Osteocyte (in vitro differentiated cells): Measurements from ENCODE around the gene CX3CL1. TPM values are rescaled to one million over a fixed set of nuclear protein-coding genes. Genes with fewer than 3 reads are reported as not detected.

Experiments
- DNase-seq: peaks from one replicate; pipeline ENCODE4 v3.0.0; 2021; ENCODE audit warnings: mixed read lengths; ENCODE audit not compliant: unreplicated experiment; ENCODE audit errors: extremely low spot score
- H3K27ac Mint-ChIP-seq: one replicate; pipeline ENCODE4 v1.8.0; 2021; ENCODE audit warnings: mild to moderate bottlenecking, mixed read lengths; ENCODE audit not compliant: unreplicated experiment
- H3K27me3 Mint-ChIP-seq: one replicate; pipeline ENCODE4 v1.8.0; 2021; ENCODE audit warnings: mixed read lengths; ENCODE audit not compliant: unreplicated experiment
- H3K36me3 Mint-ChIP-seq: one replicate; pipeline ENCODE4 v1.8.0; 2021; ENCODE audit warnings: mixed read lengths; ENCODE audit not compliant: unreplicated experiment
- H3K4me1 Mint-ChIP-seq: one replicate; pipeline ENCODE4 v1.8.0; 2021; ENCODE audit warnings: mixed read lengths; ENCODE audit not compliant: unreplicated experiment
- H3K4me3 Mint-ChIP-seq: one replicate; pipeline ENCODE4 v1.8.0; 2021; ENCODE audit warnings: mild to moderate bottlenecking, moderate library complexity, mixed read lengths; ENCODE audit not compliant: unreplicated experiment
- H3K9me3 Mint-ChIP-seq: one replicate; pipeline ENCODE4 v1.8.0; 2021; ENCODE audit warnings: mixed read lengths; ENCODE audit not compliant: unreplicated experiment
- total RNA-seq: library from RNA; stranded (reverse); gene quantifications from 2 replicates; pipeline ENCODE4 v1.2.1, GENCODE V29; 2021
- TF ChIP-seq, protein P1 (sequence below): fragments of 200-600 bp; sonication (generic); IDR thresholded peaks from 2 replicates; pipeline ENCODE4 v1.5.0; 2021; ENCODE audit warnings: antibody characterized with exemption, mild to moderate bottlenecking, moderate library complexity

Gene CX3CL1
- total RNA-seq, 1 donor from 2014 or later, result 2.3 TPM

DNA sequence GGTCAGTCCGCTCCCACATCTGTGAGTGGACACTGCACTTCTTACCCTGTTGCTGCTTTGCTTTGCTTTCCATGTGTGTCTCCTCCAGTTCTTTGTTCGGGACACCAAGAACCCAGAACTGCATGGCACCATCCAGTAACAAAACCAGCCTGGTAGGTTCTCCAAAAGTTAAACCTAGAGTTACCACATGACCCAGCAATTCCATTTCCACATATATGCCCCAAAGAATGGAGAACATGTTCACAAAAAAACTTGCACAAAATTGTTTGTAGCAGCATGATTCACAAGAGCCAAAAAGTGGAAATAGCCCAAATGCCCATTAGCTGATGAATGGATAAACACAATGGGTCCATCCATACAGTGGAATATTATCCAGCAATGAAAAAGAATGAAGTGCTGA lies 24.0 kb upstream of the CX3CL1 start:
- Mint-ChIP-seq H3K9me3 (peaks cover 11% of the 10 kb centered on the region), H3K27ac (no peak overlapping the region), H3K4me1 (no peaks in the 10 kb centered on the region), H3K27me3 (peaks cover 76% of the 10 kb centered on the region), H3K36me3 (peaks cover 6% of the 10 kb centered on the region), H3K4me3 (no peak overlapping the region)
- TF ChIP-seq, protein P1, sequence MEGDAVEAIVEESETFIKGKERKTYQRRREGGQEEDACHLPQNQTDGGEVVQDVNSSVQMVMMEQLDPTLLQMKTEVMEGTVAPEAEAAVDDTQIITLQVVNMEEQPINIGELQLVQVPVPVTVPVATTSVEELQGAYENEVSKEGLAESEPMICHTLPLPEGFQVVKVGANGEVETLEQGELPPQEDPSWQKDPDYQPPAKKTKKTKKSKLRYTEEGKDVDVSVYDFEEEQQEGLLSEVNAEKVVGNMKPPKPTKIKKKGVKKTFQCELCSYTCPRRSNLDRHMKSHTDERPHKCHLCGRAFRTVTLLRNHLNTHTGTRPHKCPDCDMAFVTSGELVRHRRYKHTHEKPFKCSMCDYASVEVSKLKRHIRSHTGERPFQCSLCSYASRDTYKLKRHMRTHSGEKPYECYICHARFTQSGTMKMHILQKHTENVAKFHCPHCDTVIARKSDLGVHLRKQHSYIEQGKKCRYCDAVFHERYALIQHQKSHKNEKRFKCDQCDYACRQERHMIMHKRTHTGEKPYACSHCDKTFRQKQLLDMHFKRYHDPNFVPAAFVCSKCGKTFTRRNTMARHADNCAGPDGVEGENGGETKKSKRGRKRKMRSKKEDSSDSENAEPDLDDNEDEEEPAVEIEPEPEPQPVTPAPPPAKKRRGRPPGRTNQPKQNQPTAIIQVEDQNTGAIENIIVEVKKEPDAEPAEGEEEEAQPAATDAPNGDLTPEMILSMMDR, result no peak
- DNase-seq, result no peak

DNA sequence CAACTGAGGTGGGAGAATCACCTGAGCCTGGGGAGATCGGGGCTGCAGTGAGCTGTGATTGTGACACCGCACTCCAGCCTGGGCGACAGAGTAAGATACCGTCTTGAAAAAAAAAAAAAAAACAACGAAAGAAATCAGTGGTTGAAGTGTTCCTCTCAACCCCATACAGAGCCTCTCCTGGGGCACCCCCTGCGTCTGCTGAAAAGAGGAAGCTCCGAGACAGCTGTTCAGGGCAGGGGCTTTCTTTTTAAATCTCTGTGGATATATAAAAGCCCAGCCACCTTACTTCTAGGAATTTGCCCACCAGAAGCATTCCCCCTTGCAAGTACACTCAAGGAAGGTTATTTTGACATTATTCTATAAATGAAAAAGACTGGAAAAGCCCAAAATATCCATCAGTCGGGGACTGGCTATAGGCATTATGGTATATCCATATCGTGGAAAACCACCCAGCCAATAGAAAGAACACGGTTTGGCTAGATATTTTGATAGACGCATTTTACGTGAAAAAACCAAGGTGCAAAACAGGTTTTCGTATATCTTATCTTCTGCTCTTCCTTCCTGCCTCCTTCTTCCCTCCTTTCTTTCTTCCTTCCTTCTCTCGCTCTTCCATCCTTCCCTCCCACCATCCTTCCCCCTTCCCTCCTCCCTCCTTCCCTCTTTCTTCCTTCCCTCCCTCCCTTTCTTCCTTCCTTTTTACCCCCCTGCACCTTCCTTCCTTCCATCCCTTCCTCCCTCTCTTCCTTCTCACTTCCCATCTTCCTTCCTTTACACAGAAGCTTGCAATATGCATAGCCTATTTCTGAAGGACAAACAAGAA lies 22.9 kb upstream of the CX3CL1 start:
- no peak for DNase-seq
- H3K27ac Mint-ChIP-seq, result no peak overlapping the region
- H3K27me3 Mint-ChIP-seq, result peaks cover 67% of the 10 kb centered on the region
- H3K9me3 Mint-ChIP-seq, result peaks cover 11% of the 10 kb centered on the region
- no peaks in the 10 kb centered on the region for H3K4me1 Mint-ChIP-seq
- H3K36me3 Mint-ChIP-seq, result peaks cover 6% of the 10 kb centered on the region
- no peak overlapping the region for H3K4me3 Mint-ChIP-seq
- TF ChIP-seq, protein P1, result no peak

DNA sequence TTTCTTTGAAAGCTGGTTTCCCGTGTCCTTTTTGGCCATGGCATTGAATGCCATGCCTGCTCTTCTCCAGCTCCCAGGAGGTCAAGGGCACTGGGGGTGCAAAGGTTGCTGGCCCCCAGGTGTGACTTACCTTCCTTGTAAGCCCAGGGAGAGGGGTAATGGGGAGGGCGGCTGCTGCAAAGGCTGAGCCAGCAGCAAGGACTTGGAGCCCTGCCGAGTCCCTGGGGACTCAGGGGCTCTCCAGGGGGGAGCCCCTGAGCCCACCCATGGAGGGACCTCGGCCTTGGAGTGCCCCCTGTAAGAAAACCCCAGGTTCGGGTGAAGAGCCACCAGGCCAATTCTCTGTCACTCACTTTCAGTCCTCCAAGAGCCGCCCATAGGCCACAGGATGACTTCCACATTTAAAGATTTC lies 19.6 kb upstream of the CX3CL1 start:
- H3K27me3 Mint-ChIP-seq, result peaks cover 58% of the 10 kb centered on the region
- TF ChIP-seq, protein P1, result no peak
- H3K4me3 Mint-ChIP-seq, result no peak overlapping the region
- H3K36me3 Mint-ChIP-seq, result no peaks in the 10 kb centered on the region
- H3K9me3 Mint-ChIP-seq, result no peaks in the 10 kb centered on the region
- H3K27ac Mint-ChIP-seq, result no peak overlapping the region
- no peaks in the 10 kb centered on the region for H3K4me1 Mint-ChIP-seq
- DNase-seq, result peak; percentile 71

DNA sequence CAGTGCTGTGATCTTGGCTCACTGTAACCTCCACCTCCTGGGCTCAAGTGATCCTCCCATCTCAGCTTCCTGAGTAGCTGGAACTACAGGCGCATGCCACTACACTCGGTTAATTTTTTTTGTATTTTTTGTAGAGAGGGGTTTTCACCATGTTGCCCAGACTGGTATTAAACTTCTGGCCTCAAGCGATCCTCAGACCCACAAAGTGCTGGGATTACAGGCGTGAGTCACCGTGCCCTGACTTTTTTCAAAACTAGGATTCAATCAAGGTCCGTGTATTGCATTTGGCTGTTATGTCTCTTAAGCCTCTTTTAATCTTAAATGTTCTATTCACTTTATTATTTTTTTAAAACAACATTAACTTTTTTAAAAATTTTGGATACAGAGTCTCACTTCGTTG lies 18.0 kb upstream of the CX3CL1 start:
- Mint-ChIP-seq H3K4me1 (no peaks in the 10 kb centered on the region), H3K4me3 (no peak overlapping the region), H3K27ac (no peak overlapping the region), H3K36me3 (no peaks in the 10 kb centered on the region), H3K27me3 (peaks cover 42% of the 10 kb centered on the region), H3K9me3 (no peaks in the 10 kb centered on the region)
- peak; percentile 21 for DNase-seq
- TF ChIP-seq, protein P1, result no peak

DNA sequence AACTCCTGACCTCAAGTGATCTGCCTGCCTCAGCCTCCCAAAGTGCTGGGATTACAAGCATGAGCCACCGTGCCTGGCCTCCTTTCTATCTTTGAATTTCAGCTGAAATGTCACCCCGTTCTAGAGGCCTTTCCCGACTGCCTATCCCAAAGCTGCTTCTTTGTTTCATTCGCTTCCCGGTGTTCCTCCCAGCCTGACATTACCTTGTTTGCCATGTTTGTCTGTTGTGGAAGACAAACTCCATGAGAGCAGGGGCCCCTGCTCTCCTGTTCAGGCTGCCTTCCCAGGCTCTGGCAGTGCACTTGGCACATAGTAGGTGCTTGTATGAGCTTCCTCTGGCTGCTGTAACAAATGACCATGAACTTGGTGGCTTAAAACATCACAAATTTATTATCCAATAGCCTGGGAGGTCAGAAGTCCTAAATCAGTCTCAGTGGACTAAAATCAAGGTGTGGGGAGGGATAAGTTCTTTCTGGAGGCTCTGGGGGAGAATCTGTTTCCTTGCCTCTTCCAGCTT lies 16.3 kb upstream of the CX3CL1 start:
- H3K9me3 Mint-ChIP-seq, result no peaks in the 10 kb centered on the region
- no peak overlapping the region for H3K27ac Mint-ChIP-seq
- H3K36me3 Mint-ChIP-seq, result no peaks in the 10 kb centered on the region
- TF ChIP-seq, protein P1, result no peak
- DNase-seq, result peak; percentile 64
- H3K4me3 Mint-ChIP-seq, result no peak overlapping the region
- H3K27me3 Mint-ChIP-seq, result peaks cover 36% of the 10 kb centered on the region
- no peaks in the 10 kb centered on the region for H3K4me1 Mint-ChIP-seq
